ENCODE results near the gene TOB1.

- TF ChIP-seq EZH2phosphoT487 (IDR thresholded peaks at IDR 0.05; ENCODE audit: insufficient read depth, low read depth) (no peak), EZH2 (IDR thresholded peaks at IDR 0.05; ENCODE audit: insufficient read depth, poor library complexity, severe bottlenecking) (no peak)
Observed at GRCh38 chr17:50843150-50843905, 22.8 kb downstream of the TOB1 start.
